OCI-LY3 (cell line): Measurements from ENCODE around the gene NDUFAF7.

Source experiments
- H2AFZ ChIP-seq: fragments of 200-600, 300-600 bp; shearing (Covaris generic); 2 replicates; pipeline ENCODE4 v1.6.0; 2014; ENCODE audit warnings: antibody characterized with exemption, low read depth, low read length
- H3K27ac ChIP-seq: fragments of 200-600, 300-600 bp; sonication (generic); 2 replicates; pipeline ENCODE4 v1.5.1; 2014; ENCODE audit warnings: mild to moderate bottlenecking, low read length, moderate library complexity, mixed read lengths
- H3K27me3 ChIP-seq: fragments of 200-600, 300-600 bp; sonication (generic); 2 replicates; pipeline ENCODE4 v1.6.1; 2014; ENCODE audit warnings: low read depth, low read length, mixed read lengths
- H3K36me3 ChIP-seq: fragments of 200-600, 300-600 bp; sonication (generic); replicated peaks from 2 replicates; pipeline ENCODE3; 2014; ENCODE audit warnings: low read depth, low read length, mixed read lengths
- H3K4me1 ChIP-seq: fragments of 300-600, 200-600 bp; sonication (generic); 2 replicates; pipeline ENCODE4 v1.6.1; 2014; ENCODE audit warnings: low read length, mixed read lengths
- H3K4me2 ChIP-seq: fragments of 200-600, 300-600 bp; sonication (generic); 2 replicates; pipeline ENCODE4 v1.6.1; 2014; ENCODE audit warnings: low read length, mixed read lengths
- H3K4me3 ChIP-seq: fragments of 300-600, 200-600 bp; sonication (generic); 2 replicates; pipeline ENCODE4 v1.5.1; 2014; ENCODE audit warnings: antibody characterized with exemption, mild to moderate bottlenecking, low read length, moderate library complexity
- H3K79me2 ChIP-seq: fragments of 300-600, 200-600 bp; shearing (Covaris generic); 2 replicates; pipeline ENCODE4 v1.6.1; 2014; ENCODE audit warnings: mild to moderate bottlenecking, low read length, mixed read lengths
- H3K9ac ChIP-seq: fragments of 300-600, 200-600 bp; shearing (Covaris generic); 2 replicates; pipeline ENCODE4 v1.6.0; 2014; ENCODE audit warnings: mild to moderate bottlenecking, low read length, moderate library complexity
- H3K9me3 ChIP-seq: fragments of 200-600, 300-600 bp; shearing (Covaris generic); 2 replicates; pipeline ENCODE4 v1.6.1; 2014; ENCODE audit warnings: low read length, mixed read lengths; ENCODE audit not compliant: insufficient read depth
- H4K20me1 ChIP-seq: fragments of 200-600, 300-600 bp; sonication (generic); 2 replicates; pipeline ENCODE4 v1.6.1; 2016; ENCODE audit warnings: low read length, mixed read lengths; ENCODE audit not compliant: insufficient read depth
- CTCF ChIP-seq: fragments of 200-600, 300-600 bp; sonication (generic); IDR thresholded peaks from 2 replicates; pipeline ENCODE4 v1.5.1; 2014; ENCODE audit warnings: antibody characterized with exemption, low read length, low read depth
- EZH2phosphoT487 ChIP-seq: fragments of 200-600 bp; shearing (Covaris generic); IDR thresholded peaks from 2 replicates; pipeline ENCODE4 v1.6.1; 2018; ENCODE audit warnings: antibody characterized with exemption, mixed run types, low read depth

Gene NDUFAF7

GRCh38 chr2:37189452-37190153, 41.9 kb upstream of the NDUFAF7 start:
- H3K4me1 ChIP-seq: no peaks in the 10 kb centered on the region
- H3K9me3 ChIP-seq: no peaks in the 10 kb centered on the region
- H3K36me3 ChIP-seq: no peaks in the 10 kb centered on the region
- TF ChIP-seq EZH2phosphoT487: no peak
- TF ChIP-seq CTCF: no peak
- no peak overlapping the region for H3K27ac ChIP-seq
- no peak overlapping the region for H3K4me2 ChIP-seq
- peaks cover 5% of the 10 kb centered on the region; the same call in 1 of the 2 replicates for H3K27me3 ChIP-seq
- H3K79me2 ChIP-seq: no peaks in the 10 kb centered on the region
- H4K20me1 ChIP-seq: no peaks in the 10 kb centered on the region
- no peak overlapping the region for H3K4me3 ChIP-seq
- H2AFZ ChIP-seq: no peak overlapping the region
- H3K9ac ChIP-seq: no peak overlapping the region

GRCh38 chr2:37190290-37190689, 41.2 kb upstream of the NDUFAF7 start:
- no peak overlapping the region for H3K4me2 ChIP-seq
- H3K79me2 ChIP-seq: no peaks in the 10 kb centered on the region
- no peak overlapping the region for H3K4me3 ChIP-seq
- no peaks in the 10 kb centered on the region for H3K4me1 ChIP-seq
- no peak overlapping the region for H3K9ac ChIP-seq
- no peaks in the 10 kb centered on the region for H4K20me1 ChIP-seq
- no peak overlapping the region for H2AFZ ChIP-seq
- no peaks in the 10 kb centered on the region for H3K9me3 ChIP-seq
- no peaks in the 10 kb centered on the region for H3K36me3 ChIP-seq
- TF ChIP-seq EZH2phosphoT487 (no peak), CTCF (no peak)
- no peak overlapping the region for H3K27ac ChIP-seq
- peaks cover 5% of the 10 kb centered on the region; the same call in 1 of the 2 replicates for H3K27me3 ChIP-seq

- Histone ChIP-seq H2AFZ (no peak overlapping the region), H3K79me2 (no peaks in the 10 kb centered on the region), H3K4me1 (peaks cover 3% of the 10 kb centered on the region), H3K27ac (no peak overlapping the region), H3K36me3 (no peaks in the 10 kb centered on the region), H4K20me1 (no peaks in the 10 kb centered on the region), H3K9ac (no peak overlapping the region), H3K4me3 (no peak overlapping the region), H3K9me3 (no peaks in the 10 kb centered on the region), H3K4me2 (no peak overlapping the region), H3K27me3 (peaks cover under 1% of the 10 kb centered on the region; the same call in 1 of the 2 replicates)
- TF ChIP-seq CTCF (no peak), EZH2phosphoT487 (no peak)
Measured at GRCh38 chr2:37191253-37191652, 40.2 kb upstream of the NDUFAF7 start.

GRCh38 chr2:37191747-37192146, 39.7 kb upstream of the NDUFAF7 start:
- Histone ChIP-seq H4K20me1 (no peaks in the 10 kb centered on the region), H3K9me3 (no peaks in the 10 kb centered on the region), H3K4me2 (no peak overlapping the region), H3K79me2 (peaks cover 4% of the 10 kb centered on the region), H3K4me3 (no peak overlapping the region), H3K4me1 (peaks cover 3% of the 10 kb centered on the region), H3K36me3 (no peaks in the 10 kb centered on the region), H2AFZ (no peak overlapping the region), H3K27ac (no peak overlapping the region), H3K27me3 (no peaks in the 10 kb centered on the region), H3K9ac (no peak overlapping the region)
- TF ChIP-seq CTCF: no peak
- TF ChIP-seq EZH2phosphoT487: no peak
